Osteocyte (in vitro differentiated cells): ENCODE data around the gene DIP2A. TPM values are rescaled to one million over a fixed set of nuclear protein-coding genes. Genes with fewer than 3 reads are reported as not detected.

Source experiments
- DNase-seq: peaks from one replicate; pipeline ENCODE4 v3.0.0; 2021; ENCODE audit warnings: mixed read lengths; ENCODE audit not compliant: unreplicated experiment; ENCODE audit errors: extremely low spot score
- H3K27ac Mint-ChIP-seq: one replicate; pipeline ENCODE4 v1.8.0; 2021; ENCODE audit warnings: mild to moderate bottlenecking, mixed read lengths; ENCODE audit not compliant: unreplicated experiment
- H3K27me3 Mint-ChIP-seq: one replicate; pipeline ENCODE4 v1.8.0; 2021; ENCODE audit warnings: mixed read lengths; ENCODE audit not compliant: unreplicated experiment
- H3K36me3 Mint-ChIP-seq: one replicate; pipeline ENCODE4 v1.8.0; 2021; ENCODE audit warnings: mixed read lengths; ENCODE audit not compliant: unreplicated experiment
- H3K4me1 Mint-ChIP-seq: one replicate; pipeline ENCODE4 v1.8.0; 2021; ENCODE audit warnings: mixed read lengths; ENCODE audit not compliant: unreplicated experiment
- H3K4me3 Mint-ChIP-seq: one replicate; pipeline ENCODE4 v1.8.0; 2021; ENCODE audit warnings: mild to moderate bottlenecking, moderate library complexity, mixed read lengths; ENCODE audit not compliant: unreplicated experiment
- H3K9me3 Mint-ChIP-seq: one replicate; pipeline ENCODE4 v1.8.0; 2021; ENCODE audit warnings: mixed read lengths; ENCODE audit not compliant: unreplicated experiment
- CTCF ChIP-seq: fragments of 200-600 bp; sonication (generic); IDR thresholded peaks from 2 replicates; pipeline ENCODE4 v1.5.0; 2021; ENCODE audit warnings: antibody characterized with exemption, mild to moderate bottlenecking, moderate library complexity
- total RNA-seq: library from RNA; stranded (reverse); gene quantifications from 2 replicates; pipeline ENCODE4 v1.2.1, GENCODE V29; 2021

DIP2A gene
- total RNA-seq, 1 donor from 2014 or later: 43.0 TPM

GRCh38 chr21:46554431-46555224 lies 95.9 kb downstream of the DIP2A start:
- no peak for TF ChIP-seq CTCF
- H3K27me3 Mint-ChIP-seq: no peaks in the 10 kb centered on the region
- no peak overlapping the region for H3K27ac Mint-ChIP-seq
- H3K36me3 Mint-ChIP-seq: peaks cover 27% of the 10 kb centered on the region
- DNase-seq: no peak
- no peaks in the 10 kb centered on the region for H3K4me1 Mint-ChIP-seq
- no peak overlapping the region for H3K4me3 Mint-ChIP-seq
- no peaks in the 10 kb centered on the region for H3K9me3 Mint-ChIP-seq

- DNase-seq: no peak
- no peaks in the 10 kb centered on the region for H3K27me3 Mint-ChIP-seq
- TF ChIP-seq CTCF: no peak
- no peaks in the 10 kb centered on the region for H3K9me3 Mint-ChIP-seq
- H3K27ac Mint-ChIP-seq: no peak overlapping the region
- no peaks in the 10 kb centered on the region for H3K4me1 Mint-ChIP-seq
- H3K36me3 Mint-ChIP-seq: peaks cover 31% of the 10 kb centered on the region
- no peak overlapping the region for H3K4me3 Mint-ChIP-seq
These were observed 96.5 kb downstream of the DIP2A start for GRCh38 chr21:46555225-46555617.

- peak; percentile 71 for DNase-seq
- Mint-ChIP-seq H3K27ac (no peak overlapping the region), H3K9me3 (no peaks in the 10 kb centered on the region), H3K4me1 (no peaks in the 10 kb centered on the region), H3K36me3 (peaks cover 33% of the 10 kb centered on the region), H3K4me3 (no peak overlapping the region), H3K27me3 (no peaks in the 10 kb centered on the region)
- TF ChIP-seq CTCF: no peak
These were observed 97.0 kb downstream of the DIP2A start for GRCh38 chr21:46555678-46556077.

- no peak for DNase-seq
- TF ChIP-seq CTCF: no peak
- Mint-ChIP-seq H3K36me3 (peaks cover 34% of the 10 kb centered on the region), H3K27me3 (no peaks in the 10 kb centered on the region), H3K4me3 (no peak overlapping the region), H3K27ac (no peak overlapping the region), H3K4me1 (no peaks in the 10 kb centered on the region), H3K9me3 (no peaks in the 10 kb centered on the region)
These were observed 98.1 kb downstream of the DIP2A start for GRCh38 chr21:46556802-46557201.

GRCh38 chr21:46557469-46557868 lies 98.8 kb downstream of the DIP2A start:
- no peak for TF ChIP-seq CTCF
- H3K4me3 Mint-ChIP-seq: no peak overlapping the region
- peaks cover 39% of the 10 kb centered on the region for H3K36me3 Mint-ChIP-seq
- peak; percentile 77 for DNase-seq
- H3K27me3 Mint-ChIP-seq: no peaks in the 10 kb centered on the region
- H3K9me3 Mint-ChIP-seq: no peaks in the 10 kb centered on the region
- H3K27ac Mint-ChIP-seq: no peak overlapping the region
- H3K4me1 Mint-ChIP-seq: no peaks in the 10 kb centered on the region
